Mesodermal cell (in vitro differentiated cells): ENCODE data around the gene SORCS2.

ENCODE experiments used
- H3K27ac ChIP-seq: 2 replicates; pipeline ENCODE4 v1.7.0; 2013; ENCODE audit warnings: mild to moderate bottlenecking, low read depth, low read length, moderate library complexity; ENCODE audit not compliant: severe bottlenecking
- H3K36me3 ChIP-seq: 2 replicates; pipeline ENCODE4 v1.7.1; 2013; ENCODE audit warnings: mild to moderate bottlenecking, low read length, moderate library complexity; ENCODE audit not compliant: control insufficient read depth, insufficient read depth
- H3K4me1 ChIP-seq: one replicate; pipeline ENCODE4 v1.7.1; 2013; ENCODE audit warnings: mild to moderate bottlenecking, low read length; ENCODE audit not compliant: insufficient read depth, control insufficient read depth, poor library complexity, severe bottlenecking
- H3K4me3 ChIP-seq: 2 replicates; pipeline ENCODE4 v1.7.0; 2013; ENCODE audit warnings: low read length, control low read depth, mild to moderate bottlenecking; ENCODE audit not compliant: insufficient read depth, poor library complexity, severe bottlenecking; ENCODE audit errors: extremely low read depth
- H3K9me3 ChIP-seq: 2 replicates; pipeline ENCODE4 v1.7.1; 2013; ENCODE audit warnings: mild to moderate bottlenecking, low read length, moderate library complexity; ENCODE audit not compliant: control insufficient read depth
- WGBS, 2 experiments: methylation state at CpG; one replicate each; pipeline ENCODE4 v1.1.5; 2013; ENCODE audit warnings: missing lambda C conversion rate in 2 of 2; ENCODE audit not compliant: insufficient coverage in 2 of 2; 5-methylcytosine and 5-hydroxymethylcytosine counted together

The SORCS2 gene

DNA sequence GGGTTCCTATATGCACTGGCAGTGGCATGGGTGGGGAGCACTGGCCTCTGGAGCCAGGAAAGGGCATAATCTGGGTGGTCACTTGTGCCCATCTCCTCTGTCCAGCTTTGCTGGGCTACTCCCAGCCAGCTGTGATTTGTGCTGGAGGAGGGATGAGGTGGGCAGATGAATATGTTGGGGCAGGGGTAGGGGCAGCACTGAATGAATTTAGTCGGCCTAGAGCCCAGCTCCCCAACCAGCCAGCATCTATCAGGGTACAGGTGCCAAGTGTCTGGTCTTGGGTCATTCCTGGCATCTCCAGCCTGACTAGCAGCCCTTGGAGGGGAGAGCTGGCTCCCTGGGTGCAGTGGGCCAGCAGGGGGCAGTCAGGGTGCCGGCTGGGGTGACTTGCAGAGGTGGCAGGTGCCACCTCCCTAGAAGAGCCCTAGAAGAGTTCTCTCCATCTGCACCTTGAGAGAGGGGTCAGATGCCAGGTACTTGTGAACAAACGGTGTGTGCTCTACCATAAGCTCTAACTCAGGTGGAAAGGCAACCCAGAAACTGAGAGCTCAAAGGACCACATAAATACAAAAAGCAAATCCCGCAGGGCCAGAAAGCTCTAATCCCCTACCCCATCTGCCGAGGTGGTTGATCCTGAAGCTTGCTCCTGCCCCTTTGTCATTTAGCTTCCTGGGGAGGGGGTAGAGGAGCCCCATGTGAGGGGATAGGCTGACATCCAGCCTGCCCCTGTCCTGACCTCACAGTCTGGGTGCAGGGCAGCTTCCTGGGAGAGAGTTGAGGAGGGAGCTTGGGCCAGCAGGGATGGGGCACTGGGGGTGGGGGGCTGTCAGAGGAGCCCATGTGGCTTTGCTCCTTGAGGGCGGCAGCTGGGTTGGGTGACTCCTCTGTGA, 2.2 kb downstream of the SORCS2 start:
- Histone ChIP-seq H3K36me3 (no peaks in the 10 kb centered on the region), H3K4me1 (peaks cover 19% of the 10 kb centered on the region), H3K27ac (no peak overlapping the region), H3K4me3 (no peak overlapping the region), H3K9me3 (no peaks in the 10 kb centered on the region)
- 70 to 100% methylated on average over 2 to 3 of the region's 6 CpGs for WGBS, 2 experiments

GRCh38 chr4:7195141-7195515, 2.8 kb downstream of the SORCS2 start:
- Histone ChIP-seq H3K9me3 (no peaks in the 10 kb centered on the region), H3K27ac (no peak overlapping the region), H3K4me3 (no peak overlapping the region), H3K36me3 (no peaks in the 10 kb centered on the region), H3K4me1 (peaks cover 19% of the 10 kb centered on the region)
- 79 to 100% methylated on average over 2 to 3 of the region's 5 CpGs for WGBS, 2 experiments

DNA sequence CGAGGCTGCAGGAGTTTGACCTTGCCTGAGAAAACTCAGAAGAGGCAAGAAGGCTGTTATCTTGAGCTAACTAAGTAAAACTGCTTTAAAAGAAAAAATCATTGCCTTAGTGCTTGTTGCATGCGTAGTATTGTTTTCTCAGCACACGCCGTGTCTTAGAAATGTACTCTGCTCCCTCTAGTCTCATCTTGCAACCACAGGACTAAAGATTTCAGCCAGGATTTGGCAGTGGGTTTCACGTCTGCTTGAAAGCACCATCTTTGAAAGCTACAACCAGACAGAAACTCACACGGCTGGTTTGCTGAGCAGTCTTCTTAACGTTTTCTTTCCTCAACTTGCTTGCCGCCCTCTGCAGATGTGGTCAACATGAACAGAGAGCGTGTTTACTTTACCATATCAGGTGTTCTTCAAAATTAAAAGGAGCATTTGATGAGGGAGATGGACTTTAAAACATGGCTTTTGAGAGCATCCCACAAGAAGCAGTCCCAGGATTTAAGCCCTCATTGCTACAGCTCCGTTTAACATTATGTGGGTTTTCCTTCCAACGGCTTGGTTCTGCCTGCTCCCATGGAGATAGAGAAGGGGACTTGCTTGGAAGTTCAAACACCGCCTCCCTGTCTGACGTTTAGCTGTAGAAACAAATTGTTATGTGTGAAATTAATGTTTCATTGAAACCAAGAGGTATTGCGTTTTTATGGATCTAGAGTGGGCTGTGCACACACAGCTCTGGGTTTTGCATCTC, 3.4 kb downstream of the SORCS2 start:
- Histone ChIP-seq H3K4me3 (no peak overlapping the region), H3K27ac (no peak overlapping the region), H3K9me3 (no peaks in the 10 kb centered on the region), H3K36me3 (no peaks in the 10 kb centered on the region), H3K4me1 (peaks cover 19% of the 10 kb centered on the region)
- 81 to 85% methylated on average over 11 to 14 of the region's 14 CpGs for WGBS, 2 experiments

DNA sequence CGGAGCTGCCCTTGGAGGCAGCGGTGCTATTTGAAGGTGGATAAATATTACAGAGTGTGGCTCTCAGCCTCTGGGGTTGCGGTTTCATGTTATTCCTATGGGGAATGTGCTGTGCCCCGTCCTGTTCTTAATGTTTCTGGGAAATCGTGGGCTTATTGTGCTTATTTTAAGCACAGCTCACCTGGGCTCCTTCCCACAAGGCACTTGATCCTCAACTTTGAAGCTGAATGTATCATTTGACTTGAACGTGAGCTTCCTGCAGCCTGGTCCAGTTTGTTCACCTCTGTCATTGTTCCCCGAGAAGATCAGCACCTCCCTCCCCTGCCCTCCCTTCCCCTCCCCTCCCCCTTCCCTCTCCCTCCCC, 3.9 kb downstream of the SORCS2 start:
- no peaks in the 10 kb centered on the region for H3K9me3 ChIP-seq
- peaks cover 21% of the 10 kb centered on the region for H3K4me1 ChIP-seq
- no peak overlapping the region for H3K27ac ChIP-seq
- no peak overlapping the region for H3K4me3 ChIP-seq
- no peaks in the 10 kb centered on the region for H3K36me3 ChIP-seq
- 69 to 72% methylated on average over 4 to 7 of the region's 7 CpGs for WGBS, 2 experiments

DNA sequence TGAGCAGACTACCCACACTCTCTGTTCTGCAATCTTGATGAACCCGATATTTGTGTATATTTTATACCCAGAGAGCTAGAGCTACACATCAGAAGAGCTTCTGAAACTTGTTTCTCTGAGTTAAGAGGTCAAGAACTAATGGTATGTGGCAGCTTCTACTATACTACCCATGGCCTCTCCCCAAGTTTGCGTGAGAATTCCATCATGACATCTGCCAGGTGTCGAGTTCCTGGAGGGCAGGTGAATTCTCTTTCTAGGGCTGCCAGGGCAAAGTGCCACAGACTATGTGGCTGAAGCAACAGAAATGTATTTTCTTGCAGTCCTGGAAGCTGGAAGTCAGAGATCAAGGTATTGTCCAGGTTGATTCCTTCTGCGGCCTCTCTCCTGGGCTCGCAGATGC, 4.4 kb downstream of the SORCS2 start:
- Histone ChIP-seq H3K36me3 (no peaks in the 10 kb centered on the region), H3K9me3 (no peaks in the 10 kb centered on the region), H3K27ac (no peak overlapping the region), H3K4me1 (peaks cover 26% of the 10 kb centered on the region), H3K4me3 (no peak overlapping the region)
- 91 to 100% methylated on average over 3 to 4 of the region's 5 CpGs for WGBS, 2 experiments

- no peaks in the 10 kb centered on the region for H3K36me3 ChIP-seq
- no peak overlapping the region for H3K27ac ChIP-seq
- WGBS, 2 experiments: 93 to 97% methylated on average over 3 to 5 of the region's 5 CpGs
- H3K4me1 ChIP-seq: peaks cover 37% of the 10 kb centered on the region
- no peak overlapping the region for H3K4me3 ChIP-seq
- no peaks in the 10 kb centered on the region for H3K9me3 ChIP-seq
Measured at GRCh38 chr4:7197910-7198309, 5.6 kb downstream of the SORCS2 start.

GRCh38 chr4:7198440-7199128, 6.2 kb downstream of the SORCS2 start:
- WGBS, 2 experiments: 89% methylated on average over 16 to 18 of the region's 20 CpGs
- H3K27ac ChIP-seq: no peak overlapping the region
- no peaks in the 10 kb centered on the region for H3K36me3 ChIP-seq
- H3K9me3 ChIP-seq: no peaks in the 10 kb centered on the region
- H3K4me1 ChIP-seq: peaks cover 32% of the 10 kb centered on the region
- H3K4me3 ChIP-seq: no peak overlapping the region

GRCh38 chr4:7199129-7199725, 6.9 kb downstream of the SORCS2 start:
- H3K4me3 ChIP-seq: no peak overlapping the region

GRCh38 chr4:7199771-7200441, 7.6 kb downstream of the SORCS2 start:
- peaks cover 31% of the 10 kb centered on the region for H3K4me1 ChIP-seq
- no peak overlapping the region for H3K27ac ChIP-seq
- H3K36me3 ChIP-seq: no peaks in the 10 kb centered on the region
- no peak overlapping the region for H3K4me3 ChIP-seq
- 89% methylated on average over 14 to 16 of the region's 16 CpGs for WGBS, 2 experiments
- no peaks in the 10 kb centered on the region for H3K9me3 ChIP-seq

More at GRCh38 chr4:7199129-7199725, 6.9 kb downstream of the SORCS2 start:
- Histone ChIP-seq H3K27ac (no peak overlapping the region), H3K4me1 (peaks cover 31% of the 10 kb centered on the region), H3K36me3 (no peaks in the 10 kb centered on the region), H3K9me3 (no peaks in the 10 kb centered on the region)
- WGBS, 2 experiments: 87 to 95% methylated on average over 12 of the region's 15 CpGs

DNA sequence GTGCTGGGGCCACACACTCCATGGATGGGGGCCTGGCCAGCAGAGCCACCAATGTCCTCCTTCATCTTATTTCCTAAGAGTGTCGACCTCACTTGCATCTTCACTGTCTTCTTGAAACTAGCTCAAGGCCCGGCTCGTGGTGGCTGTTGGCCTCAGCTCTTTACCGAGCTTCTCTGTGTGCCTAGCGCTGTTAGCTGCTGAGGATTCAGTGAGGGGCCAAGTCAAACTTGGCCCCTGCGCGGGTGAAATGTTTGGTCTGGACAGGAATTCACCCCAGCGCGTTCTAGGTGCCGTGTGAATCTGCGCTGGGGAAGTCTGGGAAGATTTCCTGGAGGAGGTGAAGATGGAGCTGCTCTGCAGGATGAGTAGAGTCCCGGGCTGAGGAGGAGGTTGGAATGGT, 8.5 kb downstream of the SORCS2 start:
- WGBS, 2 experiments: 90 to 94% methylated on average over 12 of the region's 12 CpGs
- H3K27ac ChIP-seq: no peak overlapping the region

More for the DNA sequence above, 8.5 kb downstream of the SORCS2 start:
- no peaks in the 10 kb centered on the region for H3K36me3 ChIP-seq
- H3K9me3 ChIP-seq: no peaks in the 10 kb centered on the region
- no peak overlapping the region for H3K4me3 ChIP-seq
- H3K4me1 ChIP-seq: peaks cover 36% of the 10 kb centered on the region
